ENCODE measurements around the gene TKTL1. TPM values are rescaled to one million over a fixed set of nuclear protein-coding genes. Genes with fewer than 3 reads are reported as not detected.

TKTL1 gene
- total and polyA plus RNA-seq, 2 of the 4 experiments (the other 2 are of a cell fraction): not detected

DNA sequence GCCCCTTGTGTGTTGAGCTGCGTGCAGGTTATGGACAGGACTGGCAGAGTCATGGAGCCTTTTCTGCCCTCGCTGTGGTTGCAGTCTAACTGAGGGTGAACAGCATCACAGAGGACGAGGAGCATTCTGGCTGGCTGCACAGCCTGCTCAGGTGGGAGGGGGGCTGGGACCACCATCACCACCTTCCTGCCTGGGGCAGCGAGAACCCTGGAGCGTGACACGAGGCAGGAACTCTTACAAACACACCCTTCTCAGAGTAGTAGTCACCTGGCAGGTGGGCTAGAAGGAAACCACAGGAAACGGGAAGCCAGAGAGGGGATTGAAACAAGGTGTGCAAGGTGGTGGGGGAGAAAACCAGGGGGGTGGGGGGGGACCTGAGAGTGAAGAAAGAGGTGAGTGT is 25.6 kb downstream of the TKTL1 start:
- Histone ChIP-seq H4K8ac (ENCODE audit: low read depth in 2 of 2, low read length in 2 of 2) (no peak overlapping the region), H2BK120ac (ENCODE audit: low read depth, low read length) (no peak overlapping the region), H3K9me3 (ENCODE audit: control insufficient read depth, insufficient read depth, low read length) (no peaks in the 10 kb centered on the region), H3K4me2 (ENCODE audit: low read depth, low read length) (no peak overlapping the region), H2BK15ac (ENCODE audit: low read depth, low read length) (no peak overlapping the region), H3K27me3 (ENCODE audit: control insufficient read depth, insufficient read depth, low read length) (peaks cover 46% of the 10 kb centered on the region), H3K9me1 (ENCODE audit: insufficient read depth, low read length) (no peaks in the 10 kb centered on the region), H3K79me1 (ENCODE audit: low read depth in 1 of 2, low read length in 2 of 2) (no peaks in the 10 kb centered on the region), H3K18ac (ENCODE audit: low read depth, low read length) (no peak overlapping the region), H3K9ac (ENCODE audit: low read depth, low read length) (no peak overlapping the region), H3K14ac (replicated peaks; ENCODE audit: low read depth, low read length) (no peak overlapping the region), H2AFZ (replicated peaks; ENCODE audit: low read length, poor library complexity) (no peak overlapping the region), H2BK5ac (ENCODE audit: low read depth, low read length, poor library complexity, severe bottlenecking) (no peak overlapping the region), H3K4me3 (ENCODE audit: insufficient read depth, low read depth, low read length) (no peak overlapping the region), H3K4ac (ENCODE audit: low read depth, low read length) (no peak overlapping the region), H4K91ac (ENCODE audit: insufficient read depth, low read depth, low read length) (no peak overlapping the region), H4K20me1 (ENCODE audit: insufficient read depth, low read length) (no peaks in the 10 kb centered on the region), H2AK5ac (ENCODE audit: low read depth, low read length) (no peak overlapping the region), H3K36me3 (ENCODE audit: control insufficient read depth, insufficient read depth, low read length) (no peaks in the 10 kb centered on the region), H2BK20ac (ENCODE audit: low read depth, low read length) (no peak overlapping the region), H3K4me1 (ENCODE audit: control insufficient read depth, insufficient read depth, low read length) (peaks cover 3% of the 10 kb centered on the region; the same call in 1 of the 2 replicates), H3K27ac (ENCODE audit: insufficient read depth, low read length) (no peak overlapping the region), H4K5ac (ENCODE audit: low read depth, low read length) (no peak overlapping the region), H3K23ac (ENCODE audit: low read depth, low read length) (no peak overlapping the region), H2AK9ac (replicated peaks; ENCODE audit: low read depth, low read length, poor library complexity) (no peak overlapping the region), H3K56ac (ENCODE audit: extremely low read depth, insufficient read depth, low read length) (no peak overlapping the region)
- WGBS, 2 experiments (ENCODE audit: extremely low coverage in 2 of 2, insufficient read length in 1 of 2): 83% methylated on average over 1 of the region's 7 CpGs; no CpG with 5 or more reads in 1 of the 2 experiments
- dilution Hi-C loops (cut with HindIII; ENCODE audit: low sequenced_read_pairs, unreplicated experiment): no loop called here
- BruUV-seq (replicated peaks): no TSS peak
- DNase-seq (no peak), ATAC-seq (ENCODE audit: low read depth) (no peak)
- CTCF ChIA-PET: no interaction called here
- POLR2A ChIA-PET (ENCODE audit: unreplicated experiment): no interaction called here
- intact Hi-C loops (cut with micrococcal nuclease): no loop called here
- in situ Hi-C loops (cut with MboI; ENCODE audit: low sequenced_read_pairs): no loop called here
- TF ChIP-seq POLR2A (IDR thresholded peaks at IDR 0.05; ENCODE audit: low read depth, low read length): no peak
- TF ChIP-seq SMC3 (IDR thresholded peaks at IDR 0.05; ENCODE audit: low read depth, low read length): no peak
- TF ChIP-seq CHD1 (IDR thresholded peaks at IDR 0.05; ENCODE audit: low read depth, low read length): no peak
- TF ChIP-seq, protein P1, sequence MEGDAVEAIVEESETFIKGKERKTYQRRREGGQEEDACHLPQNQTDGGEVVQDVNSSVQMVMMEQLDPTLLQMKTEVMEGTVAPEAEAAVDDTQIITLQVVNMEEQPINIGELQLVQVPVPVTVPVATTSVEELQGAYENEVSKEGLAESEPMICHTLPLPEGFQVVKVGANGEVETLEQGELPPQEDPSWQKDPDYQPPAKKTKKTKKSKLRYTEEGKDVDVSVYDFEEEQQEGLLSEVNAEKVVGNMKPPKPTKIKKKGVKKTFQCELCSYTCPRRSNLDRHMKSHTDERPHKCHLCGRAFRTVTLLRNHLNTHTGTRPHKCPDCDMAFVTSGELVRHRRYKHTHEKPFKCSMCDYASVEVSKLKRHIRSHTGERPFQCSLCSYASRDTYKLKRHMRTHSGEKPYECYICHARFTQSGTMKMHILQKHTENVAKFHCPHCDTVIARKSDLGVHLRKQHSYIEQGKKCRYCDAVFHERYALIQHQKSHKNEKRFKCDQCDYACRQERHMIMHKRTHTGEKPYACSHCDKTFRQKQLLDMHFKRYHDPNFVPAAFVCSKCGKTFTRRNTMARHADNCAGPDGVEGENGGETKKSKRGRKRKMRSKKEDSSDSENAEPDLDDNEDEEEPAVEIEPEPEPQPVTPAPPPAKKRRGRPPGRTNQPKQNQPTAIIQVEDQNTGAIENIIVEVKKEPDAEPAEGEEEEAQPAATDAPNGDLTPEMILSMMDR (conservative IDR thresholded peaks at IDR 0.05; ENCODE audit: low read depth, low read length): no peak
- TF ChIP-seq NFE2L2 (IDR thresholded peaks at IDR 0.05; ENCODE audit: low read depth, low read length): no peak
- TF ChIP-seq, protein P2, sequence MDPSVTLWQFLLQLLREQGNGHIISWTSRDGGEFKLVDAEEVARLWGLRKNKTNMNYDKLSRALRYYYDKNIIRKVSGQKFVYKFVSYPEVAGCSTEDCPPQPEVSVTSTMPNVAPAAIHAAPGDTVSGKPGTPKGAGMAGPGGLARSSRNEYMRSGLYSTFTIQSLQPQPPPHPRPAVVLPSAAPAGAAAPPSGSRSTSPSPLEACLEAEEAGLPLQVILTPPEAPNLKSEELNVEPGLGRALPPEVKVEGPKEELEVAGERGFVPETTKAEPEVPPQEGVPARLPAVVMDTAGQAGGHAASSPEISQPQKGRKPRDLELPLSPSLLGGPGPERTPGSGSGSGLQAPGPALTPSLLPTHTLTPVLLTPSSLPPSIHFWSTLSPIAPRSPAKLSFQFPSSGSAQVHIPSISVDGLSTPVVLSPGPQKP (IDR thresholded peaks at IDR 0.05; ENCODE audit: borderline replicate concordance, low read depth, low read length): no peak
- TF ChIP-seq BHLHE40 (IDR thresholded peaks at IDR 0.05; ENCODE audit: low read depth, low read length): no peak
- TF ChIP-seq RAD21 (IDR thresholded peaks at IDR 0.05; ENCODE audit: low read length): no peak
